Fibroblast of pulmonary artery (primary cell): ENCODE measurements around the gene ACTRT2.

ENCODE experiments used
- DNase-seq: peaks from one replicate; pipeline ENCODE4 v3.0.0-alpha.2; 2010; ENCODE audit warnings: low read depth
- H3K4me3 ChIP-seq: replicated peaks from 2 replicates; pipeline ENCODE4 v1.5.1; 2011; ENCODE audit warnings: low read depth, mild to moderate bottlenecking, control low read depth, low read length, moderate library complexity
- TF ChIP-seq, protein P1 (sequence below): IDR thresholded peaks from 2 replicates; pipeline ENCODE4 v1.5.1; 2011; ENCODE audit warnings: mild to moderate bottlenecking, control low read depth, low read length, inconsistent platforms; ENCODE audit errors: missing control alignments

Gene ACTRT2

DNA sequence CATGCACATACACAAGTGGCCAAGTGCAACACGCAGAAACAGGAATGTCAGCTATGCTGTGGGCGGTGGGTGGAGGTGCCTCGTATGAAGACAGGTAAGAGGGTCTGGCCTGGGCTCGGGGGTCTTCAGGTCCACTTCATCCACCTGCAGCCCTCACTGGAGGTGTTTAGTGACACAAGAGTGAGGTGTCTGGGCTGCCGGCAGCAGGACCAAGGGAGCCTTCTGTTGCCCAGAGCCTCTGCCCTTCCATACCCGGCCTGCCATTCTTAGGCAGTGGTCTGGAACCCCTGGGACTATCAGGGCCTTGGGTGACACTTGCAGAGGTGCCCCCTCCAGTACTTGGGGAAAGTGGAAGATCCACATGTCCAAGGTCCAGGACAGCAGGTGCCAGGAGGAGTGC is 21.7 kb upstream of the ACTRT2 start:
- TF ChIP-seq, protein P1, sequence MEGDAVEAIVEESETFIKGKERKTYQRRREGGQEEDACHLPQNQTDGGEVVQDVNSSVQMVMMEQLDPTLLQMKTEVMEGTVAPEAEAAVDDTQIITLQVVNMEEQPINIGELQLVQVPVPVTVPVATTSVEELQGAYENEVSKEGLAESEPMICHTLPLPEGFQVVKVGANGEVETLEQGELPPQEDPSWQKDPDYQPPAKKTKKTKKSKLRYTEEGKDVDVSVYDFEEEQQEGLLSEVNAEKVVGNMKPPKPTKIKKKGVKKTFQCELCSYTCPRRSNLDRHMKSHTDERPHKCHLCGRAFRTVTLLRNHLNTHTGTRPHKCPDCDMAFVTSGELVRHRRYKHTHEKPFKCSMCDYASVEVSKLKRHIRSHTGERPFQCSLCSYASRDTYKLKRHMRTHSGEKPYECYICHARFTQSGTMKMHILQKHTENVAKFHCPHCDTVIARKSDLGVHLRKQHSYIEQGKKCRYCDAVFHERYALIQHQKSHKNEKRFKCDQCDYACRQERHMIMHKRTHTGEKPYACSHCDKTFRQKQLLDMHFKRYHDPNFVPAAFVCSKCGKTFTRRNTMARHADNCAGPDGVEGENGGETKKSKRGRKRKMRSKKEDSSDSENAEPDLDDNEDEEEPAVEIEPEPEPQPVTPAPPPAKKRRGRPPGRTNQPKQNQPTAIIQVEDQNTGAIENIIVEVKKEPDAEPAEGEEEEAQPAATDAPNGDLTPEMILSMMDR: no peak
- H3K4me3 ChIP-seq: no peak overlapping the region
- DNase-seq: no peak

DNA sequence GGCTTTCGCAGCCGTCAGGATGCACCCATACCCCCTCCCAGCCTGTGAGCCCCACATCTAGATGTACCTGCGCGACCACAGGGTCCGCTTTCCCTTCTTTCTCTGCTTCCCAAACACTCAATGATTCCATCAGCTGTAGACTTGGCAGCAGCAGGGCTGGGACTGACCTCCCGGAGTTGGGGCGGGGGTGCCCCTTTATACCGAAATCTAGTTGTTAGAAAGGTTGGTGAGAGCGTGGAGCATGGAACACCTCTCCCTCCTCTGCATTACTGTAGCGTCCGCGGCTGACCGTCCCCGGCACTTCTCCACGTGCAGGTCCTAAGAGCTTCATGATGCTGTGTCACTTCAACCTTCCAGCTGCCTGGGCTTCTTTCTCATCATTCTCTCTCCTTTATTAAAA is 21.1 kb upstream of the ACTRT2 start:
- TF ChIP-seq, protein P1: no peak

DNA sequence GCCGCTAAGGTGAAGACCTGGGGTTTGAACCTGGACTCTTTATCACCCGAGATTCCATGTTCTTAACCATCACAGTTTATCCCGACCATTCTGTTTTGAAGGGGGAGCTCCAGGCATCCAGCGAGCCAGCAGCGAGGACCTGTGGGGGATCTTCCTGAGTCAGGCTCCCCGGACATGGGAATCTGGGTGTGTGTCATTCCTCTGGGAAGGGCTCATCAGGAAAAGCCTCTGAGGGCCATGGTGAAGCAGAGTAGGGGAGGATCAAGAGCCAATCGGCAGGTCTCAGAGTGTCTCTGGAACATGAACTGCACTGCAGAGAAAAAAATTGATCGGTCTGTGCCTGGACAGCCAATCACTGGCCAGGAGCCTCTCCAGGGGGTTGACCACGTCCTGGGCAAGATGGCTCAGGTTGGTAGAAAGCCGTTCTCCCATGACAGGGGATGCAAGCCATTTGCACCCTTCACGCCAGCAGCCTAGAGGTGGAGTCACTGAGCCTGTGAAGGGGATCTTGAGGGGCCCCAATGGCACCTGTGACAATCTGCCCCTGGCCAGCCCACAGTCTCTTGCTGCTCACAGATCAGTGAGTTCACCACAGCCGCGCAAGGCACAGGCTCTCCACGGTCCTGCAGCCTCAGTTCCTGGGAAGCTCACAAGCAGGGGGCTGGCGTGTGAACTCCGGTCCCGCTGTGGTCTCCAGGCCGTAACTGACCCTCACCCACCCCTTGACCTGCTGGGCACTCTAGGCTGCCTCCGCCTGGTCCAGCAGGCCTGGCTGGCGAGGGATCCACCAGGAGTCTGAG is 20.4 kb upstream of the ACTRT2 start:
- no peak overlapping the region for H3K4me3 ChIP-seq
- TF ChIP-seq, protein P1: no peak
- no peak for DNase-seq

More for the DNA sequence above, 21.1 kb upstream of the ACTRT2 start:
- no peak for DNase-seq
- H3K4me3 ChIP-seq: no peak overlapping the region

DNA sequence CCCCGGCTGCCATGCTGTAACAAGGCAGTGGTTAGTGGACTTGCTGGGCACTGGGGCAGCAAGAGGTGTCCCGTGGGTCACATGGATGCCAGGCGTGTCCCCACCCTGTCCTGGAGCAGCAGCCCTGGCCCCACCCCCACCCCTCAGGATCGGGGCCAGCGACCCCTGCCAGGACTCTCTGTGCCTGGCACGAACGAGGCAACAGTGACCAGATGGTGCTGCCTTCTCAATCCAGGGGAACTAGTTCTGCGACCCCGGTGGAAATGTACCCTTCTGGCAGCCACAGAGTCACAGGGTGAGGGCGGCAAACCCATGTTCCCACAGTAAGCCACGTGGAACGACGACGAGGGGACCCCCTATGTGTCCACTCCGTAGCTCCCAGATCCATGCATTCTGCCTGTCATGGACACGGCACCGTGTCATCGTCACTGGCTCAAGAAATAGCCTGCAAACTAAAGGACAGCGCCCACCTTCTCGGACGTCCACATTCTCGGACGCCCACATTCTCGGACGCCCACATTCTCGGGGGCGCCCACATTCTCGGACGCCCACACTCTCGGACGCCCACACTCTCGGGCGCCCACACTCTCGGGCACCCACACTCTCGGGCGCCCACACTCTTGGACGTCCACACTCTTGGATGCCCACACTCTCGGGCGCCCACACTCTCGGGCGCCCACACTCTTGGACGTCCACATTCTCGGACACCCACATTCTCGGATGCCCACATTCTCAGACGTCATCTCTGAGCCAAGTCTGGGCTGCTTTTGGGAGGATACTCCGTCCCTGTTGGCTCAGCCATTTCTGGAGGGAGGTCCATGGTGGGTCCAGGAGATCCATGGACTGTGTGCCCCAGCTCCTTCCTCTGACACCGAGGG is 19.6 kb upstream of the ACTRT2 start:
- DNase-seq: no peak
- no peak overlapping the region for H3K4me3 ChIP-seq
- TF ChIP-seq, protein P1: no peak

DNA sequence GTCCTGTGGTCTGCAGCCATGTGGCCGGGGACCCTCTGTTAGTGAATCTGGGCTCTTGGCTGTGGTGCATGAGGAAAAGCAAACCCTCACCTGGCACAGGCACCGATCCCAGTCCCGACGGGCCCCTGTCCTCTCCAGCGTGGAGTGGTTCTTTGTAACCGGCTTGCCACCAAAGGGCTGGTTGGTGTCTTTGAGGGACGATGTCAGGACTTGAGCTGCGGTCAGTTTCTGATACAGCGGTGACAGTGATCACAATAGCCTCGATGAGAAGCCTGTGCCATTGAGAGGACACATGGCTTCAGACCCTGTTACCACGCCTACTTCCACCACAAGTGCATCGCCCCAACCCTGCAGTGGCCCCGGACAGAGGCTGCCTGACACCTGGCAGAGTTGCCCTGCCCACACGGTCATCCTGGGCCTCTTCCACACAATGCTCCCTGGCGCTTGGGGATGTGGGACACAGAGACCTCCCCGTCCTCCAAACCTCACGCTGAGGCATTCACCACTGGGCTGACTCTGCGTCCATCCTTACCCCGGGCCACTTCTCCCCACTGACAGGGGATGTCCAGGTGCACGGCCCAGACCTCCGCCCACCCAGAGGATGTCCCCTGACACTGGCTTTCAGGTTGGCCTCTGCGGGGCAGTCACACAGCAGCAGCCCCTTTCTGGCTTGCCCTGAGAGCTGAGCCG is 18.8 kb upstream of the ACTRT2 start:
- TF ChIP-seq, protein P1: no peak
- DNase-seq: no peak
- no peak overlapping the region for H3K4me3 ChIP-seq

DNA sequence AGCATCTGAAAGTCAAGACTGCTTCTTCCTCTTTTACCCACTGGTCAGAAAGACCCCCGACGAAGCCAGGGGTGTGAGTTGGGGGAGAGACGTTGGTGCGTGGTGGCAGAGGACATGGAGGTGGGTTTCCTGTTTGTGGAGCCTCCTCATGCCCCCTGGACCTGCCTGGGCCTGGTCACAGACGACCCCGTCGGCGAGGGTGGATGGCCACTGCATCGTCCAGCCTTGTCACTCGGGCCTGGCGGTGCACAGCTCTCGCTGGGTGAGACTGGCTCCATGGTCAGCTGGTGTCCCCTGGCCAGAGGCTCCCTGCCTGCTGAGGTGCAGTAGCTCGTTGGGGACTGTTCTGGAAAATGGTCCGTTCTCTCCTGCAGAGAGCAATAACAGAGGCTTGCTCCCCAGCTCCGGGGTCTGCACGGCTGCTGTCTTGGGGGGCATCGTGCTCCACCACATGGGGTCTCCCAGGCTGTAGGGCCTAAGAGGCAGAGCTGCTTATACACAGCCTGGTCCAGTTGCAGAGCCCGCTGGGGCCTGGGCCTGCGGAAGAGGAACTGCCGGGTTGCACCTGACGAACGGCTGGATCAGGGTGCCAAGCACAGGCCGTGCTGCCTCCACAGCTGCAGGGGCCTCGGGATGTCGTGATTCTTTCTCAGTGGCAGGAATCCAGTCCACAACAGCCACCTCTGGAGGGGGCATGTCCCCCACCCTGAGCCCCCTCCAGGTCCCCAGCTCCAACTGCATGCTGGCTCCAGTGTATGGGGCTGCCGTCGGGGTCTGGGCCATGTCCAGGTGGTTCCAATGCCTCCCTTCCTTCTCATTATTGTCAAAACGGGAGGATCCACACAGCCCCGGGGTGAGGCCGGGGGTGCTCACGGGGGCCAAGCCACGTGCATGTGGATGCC is 18.0 kb upstream of the ACTRT2 start:
- no peak overlapping the region for H3K4me3 ChIP-seq
- TF ChIP-seq, protein P1: no peak
- no peak for DNase-seq
